ENCODE measurements around the gene LTB4R.
A peak's percentile ranks its signal among the peaks of the same experiment; 100 is the strongest.

The LTB4R gene

GRCh38 chr14:24300326-24300980, 10.8 kb upstream of the LTB4R start:
- DNase-seq (ENCODE audit: low spot score) = no peak

GRCh38 chr14:24304019-24304387, 7.3 kb upstream of the LTB4R start:
- DNase-seq (ENCODE audit: low spot score) = no peak

- DNase-seq (ENCODE audit: low spot score) = no peak
Observed at GRCh38 chr14:24307156-24307574, 4.1 kb upstream of the LTB4R start.

GRCh38 chr14:24307575-24308341, 3.5 kb upstream of the LTB4R start, which contains the start of gene CIDEB:
CIDEB (minus strand) TSS chr14:24307977; CDS start chr14:24307858, 119 bp downstream.
- peak; percentile 70 for DNase-seq (ENCODE audit: low spot score)

GRCh38 chr14:24308342-24309124, 2.8 kb upstream of the LTB4R start:
- DNase-seq (ENCODE audit: low spot score) = no peak

DNA sequence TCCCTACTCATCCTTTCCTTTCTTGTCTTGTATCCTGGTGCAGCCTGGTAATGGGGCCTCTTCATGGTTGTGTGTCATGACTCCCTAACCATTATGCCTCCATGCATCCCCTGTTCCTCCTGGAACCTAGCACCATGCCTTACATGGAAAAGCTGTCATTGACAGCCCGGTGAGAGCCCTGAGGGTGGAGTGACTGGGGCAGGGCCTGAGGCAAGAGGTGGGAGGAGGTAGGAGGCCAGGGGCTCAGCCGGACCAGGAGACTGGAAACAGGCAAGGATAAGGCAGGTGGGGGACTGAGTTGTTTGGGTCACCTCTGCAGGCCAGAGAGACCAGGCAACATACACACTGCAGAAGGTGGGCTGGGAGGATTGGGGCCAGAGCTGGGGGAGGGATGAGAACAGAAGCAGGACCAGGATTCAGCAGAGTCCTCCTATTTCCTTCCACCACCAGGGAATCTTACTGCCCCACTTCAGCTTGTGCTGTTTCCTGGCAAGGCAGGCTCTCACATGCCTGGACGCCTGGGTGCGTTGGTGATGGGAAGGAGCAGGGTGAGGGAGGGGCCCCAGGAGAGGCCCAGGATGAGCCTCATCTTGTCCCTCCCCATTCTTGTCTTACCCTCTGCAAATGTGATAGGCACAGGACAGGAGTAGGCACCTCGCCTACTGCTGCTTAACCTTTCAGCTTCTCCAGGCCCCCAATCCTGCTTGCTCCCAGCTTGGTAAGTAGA, 1.6 kb upstream of the LTB4R start, which contains the start of gene LTB4R2:
TSS of gene LTB4R2 (plus strand) at position 603 of the 727 bp plus-strand sequence. CDS start 525 bp downstream, outside the sequence.
- no peak for DNase-seq (ENCODE audit: low spot score)

- DNase-seq (ENCODE audit: low spot score) = no peak
Observed at GRCh38 chr14:24310265-24310645, 1.0 kb upstream of the LTB4R start.

GRCh38 chr14:24311837-24312615, 724 bp downstream of the LTB4R start:
- DNase-seq (ENCODE audit: low spot score) = no peak

- no peak for DNase-seq (ENCODE audit: low spot score)
Observed at GRCh38 chr14:24312736-24313507, 1.6 kb downstream of the LTB4R start.

DNA sequence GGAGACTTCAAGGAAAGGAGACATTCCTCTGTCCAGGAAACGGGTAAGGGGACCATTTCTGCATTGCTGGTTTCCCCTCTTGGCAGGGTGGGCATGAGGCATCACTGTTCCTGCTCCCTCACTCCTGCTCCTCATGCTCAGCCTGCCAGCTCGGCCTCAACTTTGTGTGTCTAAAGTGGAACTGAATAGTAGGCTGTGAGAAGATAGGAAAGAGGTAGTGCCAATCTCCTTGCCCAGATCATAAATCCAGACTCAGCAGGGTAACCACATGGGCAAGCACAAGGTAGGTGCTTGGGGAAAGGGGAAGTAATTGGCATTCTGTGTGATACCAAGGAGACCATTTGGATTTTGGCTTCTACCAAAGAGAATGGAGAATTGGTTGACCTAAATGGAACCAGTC, 2.6 kb downstream of the LTB4R start:
- DNase-seq (ENCODE audit: low spot score) = no peak

GRCh38 chr14:24314377-24315193, 3.3 kb downstream of the LTB4R start:
- DNase-seq (ENCODE audit: low spot score) = no peak

DNA sequence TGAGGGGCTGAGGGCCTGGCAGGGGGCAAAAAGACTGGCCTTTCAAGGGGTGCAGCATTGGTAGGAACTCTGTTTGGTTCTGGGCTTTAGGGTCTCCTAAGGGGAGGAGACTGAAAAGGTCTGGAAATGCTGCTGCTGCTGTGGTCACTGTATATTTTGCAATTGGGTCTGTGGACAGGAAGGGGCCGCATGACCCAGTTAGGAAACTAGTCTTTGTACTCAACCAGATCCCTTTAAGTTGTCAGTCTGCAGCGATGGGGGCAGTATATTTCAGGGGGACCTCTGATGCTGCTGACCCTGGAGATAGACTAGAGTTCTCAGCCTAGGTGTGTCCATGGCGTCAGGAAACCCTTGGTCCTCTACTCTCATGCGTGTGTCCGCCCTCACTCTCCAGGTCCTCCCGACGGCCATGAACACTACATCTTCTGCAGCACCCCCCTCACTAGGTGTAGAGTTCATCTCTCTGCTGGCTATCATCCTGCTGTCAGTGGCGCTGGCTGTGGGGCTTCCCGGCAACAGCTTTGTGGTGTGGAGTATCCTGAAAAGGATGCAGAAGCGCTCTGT, 4.0 kb downstream of the LTB4R start:
- DNase-seq (ENCODE audit: low spot score) = no peak

DNA sequence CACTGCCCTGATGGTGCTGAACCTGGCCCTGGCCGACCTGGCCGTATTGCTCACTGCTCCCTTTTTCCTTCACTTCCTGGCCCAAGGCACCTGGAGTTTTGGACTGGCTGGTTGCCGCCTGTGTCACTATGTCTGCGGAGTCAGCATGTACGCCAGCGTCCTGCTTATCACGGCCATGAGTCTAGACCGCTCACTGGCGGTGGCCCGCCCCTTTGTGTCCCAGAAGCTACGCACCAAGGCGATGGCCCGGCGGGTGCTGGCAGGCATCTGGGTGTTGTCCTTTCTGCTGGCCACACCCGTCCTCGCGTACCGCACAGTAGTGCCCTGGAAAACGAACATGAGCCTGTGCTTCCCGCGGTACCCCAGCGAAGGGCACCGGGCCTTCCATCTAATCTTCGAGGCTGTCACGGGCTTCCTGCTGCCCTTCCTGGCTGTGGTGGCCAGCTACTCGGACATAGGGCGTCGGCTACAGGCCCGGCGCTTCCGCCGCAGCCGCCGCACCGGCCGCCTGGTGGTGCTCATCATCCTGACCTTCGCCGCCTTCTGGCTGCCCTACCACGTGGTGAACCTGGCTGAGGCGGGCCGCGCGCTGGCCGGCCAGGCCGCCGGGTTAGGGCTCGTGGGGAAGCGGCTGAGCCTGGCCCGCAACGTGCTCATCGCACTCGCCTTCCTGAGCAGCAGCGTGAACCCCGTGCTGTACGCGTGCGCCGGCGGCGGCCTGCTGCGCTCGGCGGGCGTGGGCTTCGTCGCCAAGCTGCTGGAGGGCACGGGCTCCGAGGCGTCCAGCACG, 4.7 kb downstream of the LTB4R start:
- DNase-seq (ENCODE audit: low spot score) = no peak

DNA sequence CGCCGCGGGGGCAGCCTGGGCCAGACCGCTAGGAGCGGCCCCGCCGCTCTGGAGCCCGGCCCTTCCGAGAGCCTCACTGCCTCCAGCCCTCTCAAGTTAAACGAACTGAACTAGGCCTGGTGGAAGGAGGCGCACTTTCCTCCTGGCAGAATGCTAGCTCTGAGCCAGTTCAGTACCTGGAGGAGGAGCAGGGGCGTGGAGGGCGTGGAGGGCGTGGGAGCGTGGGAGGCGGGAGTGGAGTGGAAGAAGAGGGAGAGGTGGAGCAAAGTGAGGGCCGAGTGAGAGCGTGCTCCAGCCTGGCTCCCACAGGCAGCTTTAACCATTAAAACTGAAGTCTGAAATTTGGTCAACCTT, 5.3 kb downstream of the LTB4R start:
- DNase-seq (ENCODE audit: low spot score) = no peak

DNA sequence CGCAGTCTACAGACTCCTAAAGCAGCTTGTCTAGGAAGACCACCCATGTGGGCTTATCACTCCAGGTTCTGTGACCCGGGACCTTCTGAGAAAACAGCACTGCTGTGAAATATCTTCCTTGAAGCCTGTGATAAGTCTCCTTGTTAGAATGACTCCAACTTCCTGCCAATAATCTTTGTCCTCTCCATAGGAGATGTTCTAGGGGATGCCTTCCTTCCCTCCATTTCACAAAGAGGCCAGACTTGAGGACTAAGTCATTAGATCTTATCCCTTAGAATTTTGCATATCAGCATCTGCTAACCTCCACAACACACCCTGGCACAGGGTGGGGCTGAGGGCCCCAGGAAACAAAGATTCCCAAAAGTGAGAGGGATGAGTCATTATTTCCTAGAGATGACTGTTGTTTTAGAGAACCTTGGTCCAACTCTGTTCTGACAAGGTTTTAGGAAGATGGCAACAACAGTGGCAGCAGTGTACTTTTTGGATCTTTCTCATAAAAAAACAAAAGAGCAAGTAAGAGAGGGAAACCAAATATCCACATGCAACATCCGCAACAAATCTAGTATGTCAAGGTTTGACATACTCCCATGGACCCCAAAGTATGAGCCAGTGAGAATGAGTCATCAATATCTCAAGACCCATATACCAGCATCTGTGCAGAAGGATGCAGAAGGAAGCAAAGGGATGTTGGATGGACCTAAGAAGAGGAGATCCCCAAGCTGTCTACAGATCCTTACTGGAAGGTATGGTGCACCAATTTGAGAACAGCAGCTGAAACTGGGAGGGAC, 6.0 kb downstream of the LTB4R start:
- no peak for DNase-seq (ENCODE audit: low spot score)

DNA sequence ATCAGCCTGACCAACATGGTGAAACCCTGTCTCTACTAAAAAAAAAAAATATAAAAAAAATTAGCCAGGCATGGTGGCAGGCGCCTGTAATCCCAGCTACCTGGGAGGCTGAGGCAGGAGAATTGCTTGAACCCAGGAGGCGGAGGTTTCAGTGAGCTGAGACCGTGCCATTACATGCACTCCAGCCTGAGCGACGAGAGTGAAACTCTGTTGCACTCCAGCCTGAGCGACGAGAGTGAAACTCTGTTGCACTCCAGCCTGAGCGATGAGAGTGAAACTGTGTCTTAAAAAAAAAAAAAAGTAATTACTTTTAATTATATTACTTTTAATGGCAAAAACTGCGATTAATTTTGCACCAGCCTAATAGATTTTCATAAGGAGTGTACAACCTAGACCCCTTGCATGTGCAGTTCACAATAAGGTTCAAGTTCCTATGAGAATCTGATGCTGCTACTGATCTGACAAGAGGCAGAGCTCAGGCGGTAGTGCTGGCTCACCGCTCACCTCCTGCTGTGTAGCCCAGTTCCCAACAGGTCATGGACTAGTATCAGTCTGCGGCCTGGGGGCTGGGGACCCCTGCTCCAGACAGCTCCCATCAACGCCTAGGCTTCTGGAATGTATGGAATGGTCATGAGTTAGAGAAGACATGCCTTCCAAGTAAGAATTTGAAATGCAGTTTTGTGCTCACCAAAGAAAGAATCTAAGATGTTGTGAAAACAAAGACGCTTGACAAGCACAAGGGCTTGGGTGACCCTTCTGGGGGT, 10.1 kb downstream of the LTB4R start:
- DNase-seq (ENCODE audit: low spot score) = no peak

- DNase-seq (ENCODE audit: low spot score) = no peak
Observed at GRCh38 chr14:24322672-24323071, 11.4 kb downstream of the LTB4R start.
